Left ventricle myocardium inferior (tissue), 1 donor: ENCODE results near the gene NLGN1. TPM values are rescaled to one million over a fixed set of nuclear protein-coding genes. Genes with fewer than 3 reads are reported as not detected.

Experiments
- DNase-seq: peaks from one replicate; pipeline ENCODE4 v3.0.0-alpha.2; 2020
- H3K27ac ChIP-seq: fragments of 200-600 bp; replicated peaks from 2 replicates; pipeline ENCODE4 v1.8.0; 2021
- H3K27me3 ChIP-seq: fragments of 200-600 bp; 2 replicates; pipeline ENCODE4 v1.8.0; 2021; ENCODE audit warnings: low read depth
- H3K36me3 ChIP-seq: fragments of 200-600 bp; 2 replicates; pipeline ENCODE4 v1.8.0; 2021
- H3K4me1 ChIP-seq: fragments of 200-600 bp; 2 replicates; pipeline ENCODE4 v1.8.0; 2021
- H3K4me3 ChIP-seq: fragments of 200-600 bp; 2 replicates; pipeline ENCODE4 v1.8.0; 2021; ENCODE audit warnings: mild to moderate bottlenecking, moderate library complexity
- H3K9me3 ChIP-seq: fragments of 200-600 bp; replicated peaks from 2 replicates; pipeline ENCODE4 v1.8.0; 2021
- intact Hi-C: fragments of 100-400 bp; cut with micrococcal nuclease; formaldehyde crosslinking; loops from one replicate; pipeline ENCODE4 v1.11.0; 2022
- total RNA-seq: library from RNA; stranded (reverse); fragmentation: NEBNext Ultra II Directional; extraction: Animal tissue kit (Norgen Biotek cat#: 25700); gene quantifications from one replicate; pipeline ENCODE4 v1.2.1, GENCODE V29; 2021
- TF ChIP-seq, protein P1 (sequence below): fragments of 200-600 bp; IDR thresholded peaks from 2 replicates; pipeline ENCODE4 v1.8.0; 2021; ENCODE audit warnings: antibody characterized with exemption, mild to moderate bottlenecking, borderline replicate concordance
- donor health status: DM: no; HTN: yes; CAD: no; lungs with severe emphysema.

NLGN1 gene
- total RNA-seq, 1 donor from 2014 or later, result 13.7 TPM

GRCh38 chr3:173901649-173902048 is 504.1 kb downstream of the NLGN1 start:
- H3K4me3 ChIP-seq, result no peak overlapping the region
- intact Hi-C loops, result no loop called here
- H3K27me3 ChIP-seq, result no peaks in the 10 kb centered on the region
- H3K9me3 ChIP-seq, result no peaks in the 10 kb centered on the region
- no peak for DNase-seq
- no peaks in the 10 kb centered on the region for H3K36me3 ChIP-seq
- no peaks in the 10 kb centered on the region for H3K4me1 ChIP-seq
- TF ChIP-seq, protein P1, sequence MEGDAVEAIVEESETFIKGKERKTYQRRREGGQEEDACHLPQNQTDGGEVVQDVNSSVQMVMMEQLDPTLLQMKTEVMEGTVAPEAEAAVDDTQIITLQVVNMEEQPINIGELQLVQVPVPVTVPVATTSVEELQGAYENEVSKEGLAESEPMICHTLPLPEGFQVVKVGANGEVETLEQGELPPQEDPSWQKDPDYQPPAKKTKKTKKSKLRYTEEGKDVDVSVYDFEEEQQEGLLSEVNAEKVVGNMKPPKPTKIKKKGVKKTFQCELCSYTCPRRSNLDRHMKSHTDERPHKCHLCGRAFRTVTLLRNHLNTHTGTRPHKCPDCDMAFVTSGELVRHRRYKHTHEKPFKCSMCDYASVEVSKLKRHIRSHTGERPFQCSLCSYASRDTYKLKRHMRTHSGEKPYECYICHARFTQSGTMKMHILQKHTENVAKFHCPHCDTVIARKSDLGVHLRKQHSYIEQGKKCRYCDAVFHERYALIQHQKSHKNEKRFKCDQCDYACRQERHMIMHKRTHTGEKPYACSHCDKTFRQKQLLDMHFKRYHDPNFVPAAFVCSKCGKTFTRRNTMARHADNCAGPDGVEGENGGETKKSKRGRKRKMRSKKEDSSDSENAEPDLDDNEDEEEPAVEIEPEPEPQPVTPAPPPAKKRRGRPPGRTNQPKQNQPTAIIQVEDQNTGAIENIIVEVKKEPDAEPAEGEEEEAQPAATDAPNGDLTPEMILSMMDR, result no peak
- no peak overlapping the region for H3K27ac ChIP-seq

DNA sequence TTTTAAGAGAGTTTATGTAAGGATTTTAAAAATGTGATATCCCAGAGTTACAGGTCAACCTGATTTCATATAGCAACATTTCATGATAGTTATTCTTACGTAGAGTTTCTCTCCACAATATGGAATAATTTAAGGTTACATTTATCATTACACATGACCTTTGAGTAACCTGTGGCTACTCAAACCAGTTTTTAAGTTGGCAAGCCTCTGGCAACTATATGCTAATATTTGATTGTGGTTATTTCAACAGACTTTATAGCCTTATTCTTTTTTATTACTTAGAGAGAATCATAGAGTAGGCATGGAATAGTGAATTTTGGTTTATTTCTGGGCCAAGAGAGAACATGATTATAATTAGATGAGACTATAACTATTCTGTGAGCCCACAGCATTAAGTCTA is 504.9 kb downstream of the NLGN1 start:
- DNase-seq, result no peak
- H3K4me1 ChIP-seq, result no peaks in the 10 kb centered on the region
- H3K27me3 ChIP-seq, result no peaks in the 10 kb centered on the region
- H3K4me3 ChIP-seq, result no peak overlapping the region
- intact Hi-C loops, result no loop called here
- no peaks in the 10 kb centered on the region for H3K9me3 ChIP-seq
- no peak overlapping the region for H3K27ac ChIP-seq
- no peaks in the 10 kb centered on the region for H3K36me3 ChIP-seq
- TF ChIP-seq, protein P1, result no peak

DNA sequence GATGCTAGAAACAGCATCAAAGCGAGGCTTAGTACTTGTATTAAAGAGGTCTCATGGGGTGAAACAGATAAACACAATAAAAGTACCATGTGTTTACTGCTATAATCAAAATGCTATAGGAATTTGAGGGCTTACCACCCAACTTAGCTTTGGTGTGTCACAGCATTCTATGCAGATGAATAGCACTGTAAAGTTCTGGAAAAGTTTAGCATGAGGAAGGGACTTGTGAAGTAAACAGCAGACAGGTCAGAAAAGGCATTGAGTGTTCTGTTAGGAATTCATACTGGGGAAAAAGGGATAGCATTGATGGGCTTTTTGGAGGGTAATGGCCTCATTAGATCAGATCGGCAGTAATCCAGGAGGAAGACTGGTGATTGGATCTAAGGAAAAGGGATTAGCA is 505.3 kb downstream of the NLGN1 start:
- H3K36me3 ChIP-seq, result no peaks in the 10 kb centered on the region
- H3K27me3 ChIP-seq, result no peaks in the 10 kb centered on the region
- H3K27ac ChIP-seq, result no peak overlapping the region
- no peaks in the 10 kb centered on the region for H3K4me1 ChIP-seq
- no peak for DNase-seq
- intact Hi-C loops, result no loop called here
- TF ChIP-seq, protein P1, result no peak
- no peaks in the 10 kb centered on the region for H3K9me3 ChIP-seq
- no peak overlapping the region for H3K4me3 ChIP-seq

DNA sequence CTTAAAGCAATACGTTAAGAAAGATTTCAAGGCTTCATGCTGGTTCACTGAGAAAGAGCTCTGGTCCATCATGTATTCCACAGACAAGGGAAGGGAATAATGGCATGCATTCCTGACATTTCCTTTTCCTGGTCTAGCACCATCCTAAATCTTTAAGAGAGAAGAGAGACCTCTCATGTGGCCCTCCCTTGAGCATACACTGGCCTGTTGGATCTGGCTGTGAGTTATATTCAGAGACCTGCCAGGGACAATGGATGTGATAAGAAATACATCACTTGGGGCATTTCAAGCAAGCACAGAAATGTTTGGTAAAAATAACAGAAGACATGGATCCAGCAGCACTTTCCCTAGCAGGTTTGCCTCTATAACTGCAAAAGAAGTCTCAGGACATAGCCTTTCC is 507.8 kb downstream of the NLGN1 start:
- H3K27ac ChIP-seq, result no peak overlapping the region
- H3K36me3 ChIP-seq, result no peaks in the 10 kb centered on the region
- H3K9me3 ChIP-seq, result no peaks in the 10 kb centered on the region
- no peaks in the 10 kb centered on the region for H3K27me3 ChIP-seq
- H3K4me1 ChIP-seq, result no peaks in the 10 kb centered on the region
- intact Hi-C loops, result no loop called here
- TF ChIP-seq, protein P1, result no peak
- DNase-seq, result no peak
- no peak overlapping the region for H3K4me3 ChIP-seq

DNA sequence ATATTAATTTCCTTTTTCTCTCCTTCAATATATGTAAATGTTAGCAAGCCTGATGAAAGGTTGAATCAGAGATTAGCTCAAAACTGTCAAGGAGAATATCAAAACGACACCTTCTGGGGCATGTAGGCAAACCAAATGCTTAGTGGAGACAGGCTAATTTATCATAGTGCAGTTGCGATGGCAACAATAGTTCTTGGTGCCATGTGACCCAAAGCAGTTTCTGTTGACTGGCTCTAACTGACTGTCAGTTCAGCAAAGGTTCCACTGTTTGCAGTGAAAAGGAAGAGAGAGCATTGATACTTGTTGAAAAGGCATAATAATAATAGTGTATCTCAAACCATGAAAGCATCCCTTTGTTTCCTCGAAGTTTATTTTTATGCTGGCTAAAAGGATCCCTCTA is 513.9 kb downstream of the NLGN1 start:
- H3K27ac ChIP-seq, result no peak overlapping the region
- H3K27me3 ChIP-seq, result no peaks in the 10 kb centered on the region
- H3K36me3 ChIP-seq, result no peaks in the 10 kb centered on the region
- TF ChIP-seq, protein P1, result no peak
- DNase-seq, result no peak
- no peak overlapping the region for H3K4me3 ChIP-seq
- H3K9me3 ChIP-seq, result no peaks in the 10 kb centered on the region
- intact Hi-C loops, result no loop called here
- peaks cover 22% of the 10 kb centered on the region for H3K4me1 ChIP-seq

DNA sequence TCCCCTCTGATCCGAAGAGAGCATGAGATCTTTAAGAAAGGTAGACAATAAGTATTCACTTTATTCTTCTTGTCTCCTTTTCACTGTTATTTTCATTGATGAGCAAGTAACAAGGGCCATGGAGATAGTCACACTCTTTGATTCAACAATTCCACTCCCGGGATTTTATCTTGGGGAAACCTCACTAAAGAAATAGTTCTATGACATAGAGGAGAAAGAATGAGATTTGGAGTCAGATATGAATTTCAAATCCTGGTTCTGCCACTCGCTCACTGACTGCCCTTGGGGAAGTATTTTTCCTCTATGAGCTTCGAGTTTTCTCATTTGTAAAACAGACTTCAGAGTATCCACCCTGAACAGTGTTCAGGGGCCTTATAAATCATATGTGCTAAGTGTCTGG is 514.6 kb downstream of the NLGN1 start:
- intact Hi-C loops, result no loop called here
- Histone ChIP-seq H3K27ac (no peak overlapping the region), H3K4me1 (peaks cover 22% of the 10 kb centered on the region), H3K4me3 (no peak overlapping the region), H3K27me3 (no peaks in the 10 kb centered on the region), H3K9me3 (no peaks in the 10 kb centered on the region), H3K36me3 (no peaks in the 10 kb centered on the region)
- TF ChIP-seq, protein P1, result no peak
- DNase-seq, result no peak
